Neural cell (in vitro differentiated cells): Measurements from ENCODE around the gene OR6C4. TPM values are rescaled to one million over a fixed set of nuclear protein-coding genes. Genes with fewer than 3 reads are reported as not detected.
"Not testable (repeated sequence)": the region's sequence is repeated elsewhere in the genome, so short reads cannot be mapped to it uniquely, and the experiment has no call there.

ENCODE experiments used
- H2AFZ ChIP-seq: fragments of 200-600, 300-800 bp; sonication (generic), shearing (Covaris generic); 2 replicates; pipeline ENCODE4 v1.6.0; 2014; ENCODE audit warnings: low read depth, mild to moderate bottlenecking, antibody characterized with exemption, low read length, moderate library complexity
- H3F3A ChIP-seq: fragments of 200-600 bp; shearing (Covaris generic); 2 replicates; pipeline ENCODE4 v1.6.1; 2016; ENCODE audit warnings: mild to moderate bottlenecking, moderate library complexity, mixed read lengths, antibody characterized with exemption, low read length; ENCODE audit not compliant: insufficient read depth, poor library complexity, severe bottlenecking
- H3K27ac ChIP-seq: fragments of 200-600, 300-800 bp; sonication (generic), shearing (Covaris generic); 2 replicates; pipeline ENCODE4 v1.5.1; 2014; ENCODE audit warnings: mild to moderate bottlenecking, low read length, moderate library complexity
- H3K27me3 ChIP-seq: fragments of 300-800, 200-600 bp; sonication (generic), shearing (Covaris generic); 2 replicates; pipeline ENCODE4 v1.6.0; 2014; ENCODE audit warnings: mild to moderate bottlenecking, low read depth, low read length, moderate library complexity; ENCODE audit not compliant: insufficient read depth
- H3K36me3 ChIP-seq: fragments of 300-800, 200-600 bp; sonication (generic), shearing (Covaris generic); 2 replicates; pipeline ENCODE4 v1.5.1; 2014; ENCODE audit warnings: mild to moderate bottlenecking, antibody characterized with exemption, low read length, moderate library complexity; ENCODE audit not compliant: insufficient read depth
- H3K4me2 ChIP-seq: fragments of 300-800, 200-600 bp; sonication (generic), shearing (Covaris generic); 2 replicates; pipeline ENCODE4 v1.6.0; 2014; ENCODE audit warnings: mild to moderate bottlenecking, low read length
- H3K4me3 ChIP-seq: fragments of 300-800, 200-600 bp; sonication (generic), shearing (Covaris generic); 2 replicates; pipeline ENCODE4 v1.5.1; 2014; ENCODE audit warnings: mild to moderate bottlenecking, low read length, moderate library complexity
- H3K79me2 ChIP-seq: fragments of 200-600 bp; shearing (Covaris generic); replicated peaks from 2 replicates; pipeline ENCODE4 v1.6.0; 2014; ENCODE audit warnings: mild to moderate bottlenecking, low read length, moderate library complexity; ENCODE audit not compliant: insufficient read depth
- H3K9ac ChIP-seq: fragments of 300-800, 200-600 bp; sonication (generic), shearing (Covaris generic); 2 replicates; pipeline ENCODE4 v1.6.1; 2016; ENCODE audit warnings: mild to moderate bottlenecking, low read length, mixed read lengths
- H3K9me2 ChIP-seq: fragments of 200-600 bp; shearing (Covaris generic); 2 replicates; pipeline ENCODE4 v1.6.1; 2016; ENCODE audit warnings: mild to moderate bottlenecking, low read length, mixed read lengths; ENCODE audit not compliant: insufficient read depth
- H3K9me3 ChIP-seq: fragments of 200-600, 300-800 bp; sonication (generic), shearing (Covaris generic); 2 replicates; pipeline ENCODE4 v1.6.1; 2016; ENCODE audit warnings: mild to moderate bottlenecking, mixed run types, low read length, moderate library complexity, mixed read lengths
- H4K20me1 ChIP-seq: fragments of 200-600 bp; shearing (Covaris generic); 2 replicates; pipeline ENCODE4 v1.6.1; 2016; ENCODE audit warnings: mild to moderate bottlenecking, mixed run types; ENCODE audit not compliant: insufficient read depth
- CTCF ChIP-seq: fragments of 450-650 bp; IDR thresholded peaks from 2 replicates; pipeline ENCODE4 v1.5.1; 2014; ENCODE audit warnings: antibody characterized with exemption, mild to moderate bottlenecking, moderate library complexity; ENCODE audit not compliant: poor library complexity, severe bottlenecking
- EP300 ChIP-seq: fragments of 450-650 bp; conservative IDR thresholded peaks from 2 replicates; pipeline ENCODE4 v1.6.1; 2014; ENCODE audit warnings: antibody characterized with exemption, mild to moderate bottlenecking, moderate library complexity; ENCODE audit not compliant: poor library complexity, severe bottlenecking
- EZH2 ChIP-seq: fragments of 200-600, 300-800 bp; shearing (Covaris generic), sonication (generic); IDR thresholded peaks from 2 replicates; pipeline ENCODE4 v1.6.1; 2014; ENCODE audit warnings: antibody characterized with exemption, low read length, borderline replicate concordance, mild to moderate bottlenecking; ENCODE audit not compliant: insufficient read depth, poor library complexity, severe bottlenecking
- MXI1 ChIP-seq: fragments of 450-650 bp; conservative IDR thresholded peaks from 2 replicates; pipeline ENCODE4 v1.6.1; 2014; ENCODE audit warnings: antibody characterized with exemption, mild to moderate bottlenecking; ENCODE audit not compliant: poor library complexity, severe bottlenecking
- POLR2AphosphoS5 ChIP-seq: IDR thresholded peaks from 2 replicates; pipeline ENCODE4 v1.6.1; 2012
- RAD21 ChIP-seq: fragments of 450-650 bp; conservative IDR thresholded peaks from 2 replicates; pipeline ENCODE4 v1.6.1; 2014; ENCODE audit warnings: antibody characterized with exemption, mild to moderate bottlenecking, moderate library complexity
- REST ChIP-seq: IDR thresholded peaks from 2 replicates; pipeline ENCODE4 v1.6.1; 2012; ENCODE audit warnings: borderline replicate concordance
- SMC3 ChIP-seq: fragments of 450-650 bp; conservative IDR thresholded peaks from 2 replicates; pipeline ENCODE4 v1.6.1; 2014; ENCODE audit warnings: antibody characterized with exemption, mild to moderate bottlenecking, moderate library complexity; ENCODE audit not compliant: poor library complexity
- TAF1 ChIP-seq: IDR thresholded peaks from 2 replicates; pipeline ENCODE4 v1.6.1; 2012; ENCODE audit warnings: low read depth
- polyA plus RNA-seq: library from polyadenylated mRNA; depleted of rRNA; stranded (reverse); fragments of >200 nt; gene quantifications from 2 replicates; pipeline ENCODE4 v1.2.3, GENCODE V29; 2014

The OR6C4 gene
- polyA plus RNA-seq, 1 donor from 2014 or later, result not detected

GRCh38 chr12:55554296-55554695 lies 4.9 kb downstream of the OR6C4 start:
- no peak for TF ChIP-seq MXI1
- TF ChIP-seq TAF1, result no peak
- TF ChIP-seq REST, result no peak
- H2AFZ ChIP-seq, result no peak overlapping the region
- no peak overlapping the region for H3K4me2 ChIP-seq
- H3K27me3 ChIP-seq, result no peaks in the 10 kb centered on the region
- H3K9ac ChIP-seq, result no peak overlapping the region
- H3K36me3 ChIP-seq, result no peaks in the 10 kb centered on the region
- peaks cover 4% of the 10 kb centered on the region for H3K9me3 ChIP-seq
- H3K9me2 ChIP-seq, result no peaks in the 10 kb centered on the region
- no peaks in the 10 kb centered on the region for H3K79me2 ChIP-seq
- H4K20me1 ChIP-seq, result no peaks in the 10 kb centered on the region
- H3K4me3 ChIP-seq, result no peak overlapping the region
- H3F3A ChIP-seq, result no peaks in the 10 kb centered on the region
- no peak overlapping the region for H3K27ac ChIP-seq

- not testable (repeated sequence) for H3K79me2 ChIP-seq, H3K27me3 ChIP-seq, H3K9me3 ChIP-seq, H2AFZ ChIP-seq, H3K9ac ChIP-seq, H4K20me1 ChIP-seq, H3K9me2 ChIP-seq, H3K4me3 ChIP-seq, H3K27ac ChIP-seq, H3F3A ChIP-seq, H3K36me3 ChIP-seq, H3K4me2 ChIP-seq
Measured at GRCh38 chr12:55570060-55570459, 20.7 kb downstream of the OR6C4 start.

GRCh38 chr12:55570689-55571088 lies 21.3 kb downstream of the OR6C4 start:
- H3K79me2 ChIP-seq, H3K27me3 ChIP-seq, H3K27ac ChIP-seq, H3K9ac ChIP-seq, H3K4me2 ChIP-seq, H3K36me3 ChIP-seq, H2AFZ ChIP-seq, H4K20me1 ChIP-seq, H3K9me3 ChIP-seq, H3K4me3 ChIP-seq, H3F3A ChIP-seq, H3K9me2 ChIP-seq: not testable (repeated sequence)

GRCh38 chr12:55572168-55572567 lies 22.8 kb downstream of the OR6C4 start, which contains the start of gene OR2AP1:
Gene OR2AP1, plus strand, starts transcription at chr12:55572468. Its CDS starts 1,947 bp downstream, at chr12:55574415.
- no peak within 1 kb of the TSS for H3K4me3 ChIP-seq
- H2AFZ ChIP-seq, result no peak within 1 kb of the TSS
- TF ChIP-seq MXI1, result no peak
- TF ChIP-seq EP300, result no peak
- TF ChIP-seq RAD21, result no peak
- no peak for TF ChIP-seq SMC3
- no peak for TF ChIP-seq REST
- no peak for TF ChIP-seq EZH2
- no peak for TF ChIP-seq POLR2AphosphoS5
- no peak for TF ChIP-seq CTCF
- TF ChIP-seq TAF1, result no peak
- no peak within 1 kb of the TSS for H3K27ac ChIP-seq
- no peaks in the 10 kb centered on the region for H3K9me2 ChIP-seq
- H4K20me1 ChIP-seq, result no peaks in the 10 kb centered on the region
- H3K27me3 ChIP-seq, result no peaks in the 10 kb centered on the region
- H3K9me3 ChIP-seq, result peaks cover 5% of the 10 kb centered on the region
- H3K9ac ChIP-seq, result no peak within 1 kb of the TSS
- H3K36me3 ChIP-seq, result no peaks in the 10 kb centered on the region
- H3K4me2 ChIP-seq, result no peak within 1 kb of the TSS
- H3F3A ChIP-seq, result no peaks in the 10 kb centered on the region
- no peaks in the 10 kb centered on the region for H3K79me2 ChIP-seq
